Neuronal stem cell (in vitro differentiated cells): ENCODE results near the gene NKX2-1. TPM values are rescaled to one million over a fixed set of nuclear protein-coding genes. Genes with fewer than 3 reads are reported as not detected.

Source experiments
- DNase-seq: peaks from one replicate; pipeline ENCODE4 v3.0.0-alpha.2; 2013; ENCODE audit warnings: low spot score
- H2AFZ ChIP-seq: one replicate; pipeline ENCODE4 v1.6.1; 2013; ENCODE audit warnings: mild to moderate bottlenecking, low read length, inconsistent platforms
- H2AK5ac ChIP-seq: 2 replicates; pipeline ENCODE4 v1.6.1; 2013; ENCODE audit warnings: low read depth, mild to moderate bottlenecking, inconsistent platforms, low read length, moderate library complexity, mixed read lengths
- H2BK120ac ChIP-seq: 2 replicates; pipeline ENCODE4 v1.6.1; 2013; ENCODE audit warnings: low read depth, mild to moderate bottlenecking, inconsistent platforms, low read length, moderate library complexity, mixed read lengths
- H2BK12ac ChIP-seq: one replicate; pipeline ENCODE4 v1.6.1; 2013; ENCODE audit warnings: low read length, inconsistent platforms
- H2BK15ac ChIP-seq: 2 replicates; pipeline ENCODE4 v1.6.1; 2013; ENCODE audit warnings: mild to moderate bottlenecking, low read length, inconsistent platforms, mixed read lengths
- H2BK5ac ChIP-seq: one replicate; pipeline ENCODE4 v1.6.1; 2013; ENCODE audit warnings: inconsistent platforms, mild to moderate bottlenecking, low read length, moderate library complexity
- H3K14ac ChIP-seq: one replicate; pipeline ENCODE4 v1.6.1; 2013; ENCODE audit warnings: low read length, inconsistent platforms
- H3K18ac ChIP-seq: 2 replicates; pipeline ENCODE4 v1.6.1; 2013; ENCODE audit warnings: low read length, inconsistent platforms
- H3K23ac ChIP-seq: 2 replicates; pipeline ENCODE4 v1.6.1; 2013; ENCODE audit warnings: low read depth, mild to moderate bottlenecking, mixed read lengths, low read length, inconsistent platforms; ENCODE audit not compliant: poor library complexity
- H3K27ac ChIP-seq: replicated peaks from 3 replicates; pipeline ENCODE4 v1.5.1; 2013; ENCODE audit warnings: low read length, inconsistent platforms
- H3K27me3 ChIP-seq, 3 experiments: 2 replicates each; pipeline ENCODE4 v1.6.1; 2013; ENCODE audit warnings: low read length in 3 of 3, mild to moderate bottlenecking in 2 of 3, inconsistent platforms in 1 of 3, low read depth in 1 of 3, mixed read lengths in 1 of 3, moderate library complexity in 1 of 3; ENCODE audit not compliant: control insufficient read depth in 3 of 3, insufficient read depth in 3 of 3
- H3K36me3 ChIP-seq, 2 donors: replicated peaks in 1 of 2; 2 replicates each; pipeline ENCODE4 v1.6.1; 2013; ENCODE audit warnings: low read length in 2 of 2; ENCODE audit not compliant: control insufficient read depth in 2 of 2, insufficient read depth in 2 of 2
- H3K4ac ChIP-seq: 2 replicates; pipeline ENCODE4 v1.6.1; 2013; ENCODE audit warnings: inconsistent platforms, mild to moderate bottlenecking, low read length, moderate library complexity
- H3K4me1 ChIP-seq, 2 donors: 1 replicate in 1 of 2; 2 replicates in 1 of 2; pipeline ENCODE4 v1.6.1; 2013; ENCODE audit warnings: low read length in 2 of 2, low read depth in 1 of 2; ENCODE audit not compliant: control insufficient read depth in 2 of 2, insufficient read depth in 1 of 2
- H3K4me2 ChIP-seq: one replicate; pipeline ENCODE4 v1.6.1; 2013; ENCODE audit warnings: mild to moderate bottlenecking, low read length, inconsistent platforms; ENCODE audit not compliant: insufficient read depth, poor library complexity, severe bottlenecking
- H3K4me3 ChIP-seq, 2 donors: 2 replicates each; pipeline ENCODE4 v1.5.1; 2013; ENCODE audit warnings: low read length in 2 of 2, mild to moderate bottlenecking in 2 of 2, inconsistent platforms in 1 of 2, moderate library complexity in 1 of 2
- H3K79me1 ChIP-seq: one replicate; pipeline ENCODE4 v1.6.1; 2013; ENCODE audit warnings: low read depth, mild to moderate bottlenecking, inconsistent platforms, low read length, moderate library complexity
- H3K9ac ChIP-seq: one replicate; pipeline ENCODE4 v1.6.1; 2013; ENCODE audit warnings: mild to moderate bottlenecking, low read depth, low read length, inconsistent platforms; ENCODE audit not compliant: poor library complexity
- H3K9me3 ChIP-seq, 2 donors: replicated peaks in 1 of 2; 2 replicates each; pipeline versions ENCODE3 to v1.6.1; 2013; ENCODE audit warnings: low read length in 2 of 2, mild to moderate bottlenecking in 2 of 2, inconsistent platforms in 1 of 2, low read depth in 1 of 2, mixed read lengths in 1 of 2, moderate library complexity in 1 of 2; ENCODE audit not compliant: control insufficient read depth in 2 of 2, insufficient read depth in 1 of 2
- H4K8ac ChIP-seq: one replicate; pipeline ENCODE4 v1.6.1; 2013; ENCODE audit warnings: low read depth, mild to moderate bottlenecking, inconsistent platforms, low read length, moderate library complexity
- H4K91ac ChIP-seq: one replicate; pipeline ENCODE4 v1.6.1; 2013; ENCODE audit warnings: low read length, low read depth, mild to moderate bottlenecking, inconsistent platforms; ENCODE audit not compliant: poor library complexity
- WGBS, 2 donors: extraction: QIAGEN DNeasy Blood & Tissue Kit; methylation state at CpG; one replicate each; pipeline ENCODE4 v1.1.7; 2013; ENCODE audit warnings: missing lambda C conversion rate in 2 of 2, mixed read lengths in 1 of 2; ENCODE audit not compliant: insufficient read length in 2 of 2, insufficient replicate concordance in 1 of 2; ENCODE audit errors: extremely low coverage in 2 of 2; 5-methylcytosine and 5-hydroxymethylcytosine counted together
- polyA plus RNA-seq, 2 experiments: library from polyadenylated mRNA; stranded (reverse); fragments of 200-250 nt; gene quantifications; one replicate each; pipeline ENCODE4 v1.2.3, GENCODE V29; 2013

The NKX2-1 gene
- 0.10 TPM for polyA plus RNA-seq (2013, experiment 1 of 2)
- 0.03 TPM for polyA plus RNA-seq (2013, experiment 2 of 2)

GRCh38 chr14:36519431-36520321, at the start of gene NKX2-1:
Gene NKX2-1, minus strand, starts transcription at chr14:36520232. Its CDS starts 103 bp downstream, at chr14:36520129.
- peak within 1 kb of the TSS; percentile 16 for H2BK12ac ChIP-seq
- DNase-seq = peak; percentile 21

GRCh38 chr14:36556811-36557433, 36.9 kb upstream of the NKX2-1 start:
- no peak for DNase-seq

More at GRCh38 chr14:36519431-36520321, at the start of gene NKX2-1:
- Histone ChIP-seq H2BK5ac (peak within 1 kb of the TSS; percentile 68), H3K4ac (no peak within 1 kb of the TSS), H2BK15ac (peak within 1 kb of the TSS; percentile 61), H3K27ac (no peak within 1 kb of the TSS), H3K18ac (peak within 1 kb of the TSS; percentile 88), H2AK5ac (peak within 1 kb of the TSS; percentile 62), H3K36me3 (no peaks in the 10 kb centered on the region), H3K9ac (peak within 1 kb of the TSS; percentile 50), H3K27me3 (peaks cover 76 to 100% (median 100%) of the 10 kb centered on the region in 3 experiments), H3K14ac (peak within 1 kb of the TSS; percentile 17), H2AFZ (peak within 1 kb of the TSS; percentile 68), H3K4me1 (peaks cover 0 to 16% of the 10 kb centered on the region in 2 donors), H3K4me3 (no peak within 1 kb of the TSS), H3K4me2 (peak within 1 kb of the TSS; percentile 44), H3K79me1 (no peaks in the 10 kb centered on the region), H3K9me3 (no peaks in the 10 kb centered on the region), H4K8ac (no peak within 1 kb of the TSS), H4K91ac (no peak within 1 kb of the TSS), H2BK120ac (peak within 1 kb of the TSS; percentile 67), H3K23ac (peak within 1 kb of the TSS; percentile 66)
- WGBS, 2 donors = no CpG with 5 or more reads among the region's 49 CpGs

GRCh38 chr14:36555998-36556743, 36.1 kb upstream of the NKX2-1 start:
- Histone ChIP-seq H3K9me3 (no peaks in the 10 kb centered on the region), H3K23ac (no peak overlapping the region), H4K8ac (no peak overlapping the region), H2BK5ac (no peak overlapping the region), H3K4me3 (no peak overlapping the region), H3K18ac (no peak overlapping the region), H2BK12ac (no peak overlapping the region), H3K4me2 (no peak overlapping the region), H4K91ac (no peak overlapping the region), H3K14ac (no peak overlapping the region), H3K36me3 (no peaks in the 10 kb centered on the region), H2BK120ac (no peak overlapping the region), H3K9ac (no peak overlapping the region), H3K27me3 (peaks cover 0 to 45% (median 0%) of the 10 kb centered on the region in 3 experiments), H3K79me1 (no peaks in the 10 kb centered on the region), H3K27ac (no peak overlapping the region), H3K4me1 (peaks cover 0 to 2% of the 10 kb centered on the region in 2 donors), H2AK5ac (no peak overlapping the region), H2AFZ (no peak overlapping the region), H3K4ac (no peak overlapping the region), H2BK15ac (no peak overlapping the region)
- no CpG with 5 or more reads among the region's 6 CpGs for WGBS, 2 donors
- no peak for DNase-seq

More at GRCh38 chr14:36556811-36557433, 36.9 kb upstream of the NKX2-1 start:
- Histone ChIP-seq H3K23ac (no peak overlapping the region), H3K36me3 (no peaks in the 10 kb centered on the region), H2BK12ac (no peak overlapping the region), H3K4me1 (peaks cover 0 to 2% of the 10 kb centered on the region in 2 donors), H3K4me2 (no peak overlapping the region), H2BK15ac (no peak overlapping the region), H3K18ac (no peak overlapping the region), H3K9me3 (no peaks in the 10 kb centered on the region), H2AFZ (no peak overlapping the region), H4K8ac (no peak overlapping the region), H3K27ac (no peak overlapping the region), H2AK5ac (no peak overlapping the region), H3K9ac (no peak overlapping the region), H3K79me1 (no peaks in the 10 kb centered on the region), H3K14ac (no peak overlapping the region), H2BK5ac (no peak overlapping the region), H2BK120ac (no peak overlapping the region), H3K4me3 (no peak overlapping the region), H4K91ac (no peak overlapping the region), H3K4ac (no peak overlapping the region), H3K27me3 (peaks cover 0 to 50% (median 0%) of the 10 kb centered on the region in 3 experiments)
- WGBS, 2 donors = no CpG with 5 or more reads among the region's 9 CpGs
